Measurements from ENCODE around the gene MMP17. TPM values are rescaled to one million over a fixed set of nuclear protein-coding genes. Genes with fewer than 3 reads are reported as not detected.

The MMP17 gene
- total RNA-seq, 1 donor: 5.0 TPM

- Histone ChIP-seq H3K9me3 (ENCODE audit: low read depth, low read length) (no peaks in the 10 kb centered on the region), H3K27me3 (ENCODE audit: insufficient read depth, low read length) (peaks cover 12% of the 10 kb centered on the region), H3K4me3 (ENCODE audit: low read length) (no peak overlapping the region), H3K4me1 (ENCODE audit: insufficient read depth, low read length) (peaks cover 30% of the 10 kb centered on the region)
These were observed 4.4 kb downstream of the MMP17 start for GRCh38 chr12:131832321-131833231.

DNA sequence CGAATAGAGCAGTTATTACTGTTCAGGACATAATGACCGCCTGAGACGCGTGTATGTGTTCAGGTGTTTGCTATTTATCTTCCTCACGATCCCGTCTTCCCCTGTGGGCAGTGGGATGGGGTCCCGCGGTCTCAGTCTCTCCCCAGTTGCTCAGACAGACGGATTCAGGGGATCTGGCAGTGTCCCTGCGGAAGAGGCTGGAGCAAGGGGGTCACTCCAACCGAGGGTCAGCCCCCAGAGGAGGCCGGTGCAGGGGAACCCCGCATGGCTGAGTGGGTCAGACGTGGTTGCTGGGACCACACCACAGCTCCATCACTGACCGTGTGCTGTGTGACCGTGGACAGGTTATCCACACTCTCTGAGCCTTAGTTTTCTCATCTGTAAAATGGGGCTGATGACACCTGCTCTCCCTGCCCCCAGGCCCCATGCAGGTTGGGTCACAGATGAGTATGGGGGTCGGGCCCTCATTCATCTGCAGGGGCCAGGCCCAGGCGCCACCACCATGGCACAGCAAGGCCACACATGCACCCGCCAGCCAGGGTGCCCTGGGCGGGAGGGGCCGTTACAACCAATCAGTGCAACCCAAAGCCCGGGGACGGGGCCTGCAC is 5.2 kb downstream of the MMP17 start:
- peaks cover 12% of the 10 kb centered on the region for H3K27me3 ChIP-seq (ENCODE audit: insufficient read depth, low read length)
- peaks cover 29% of the 10 kb centered on the region for H3K4me1 ChIP-seq (ENCODE audit: insufficient read depth, low read length)
- H3K9me3 ChIP-seq (ENCODE audit: low read depth, low read length): no peaks in the 10 kb centered on the region
- no peak overlapping the region for H3K4me3 ChIP-seq (ENCODE audit: low read length)

- Histone ChIP-seq H3K4me3 (ENCODE audit: low read length) (no peak overlapping the region), H3K9me3 (ENCODE audit: low read depth, low read length) (no peaks in the 10 kb centered on the region), H3K4me1 (ENCODE audit: insufficient read depth, low read length) (peaks cover 24% of the 10 kb centered on the region), H3K27me3 (ENCODE audit: insufficient read depth, low read length) (peaks cover 12% of the 10 kb centered on the region)
These were observed 5.9 kb downstream of the MMP17 start for GRCh38 chr12:131833896-131834641.

DNA sequence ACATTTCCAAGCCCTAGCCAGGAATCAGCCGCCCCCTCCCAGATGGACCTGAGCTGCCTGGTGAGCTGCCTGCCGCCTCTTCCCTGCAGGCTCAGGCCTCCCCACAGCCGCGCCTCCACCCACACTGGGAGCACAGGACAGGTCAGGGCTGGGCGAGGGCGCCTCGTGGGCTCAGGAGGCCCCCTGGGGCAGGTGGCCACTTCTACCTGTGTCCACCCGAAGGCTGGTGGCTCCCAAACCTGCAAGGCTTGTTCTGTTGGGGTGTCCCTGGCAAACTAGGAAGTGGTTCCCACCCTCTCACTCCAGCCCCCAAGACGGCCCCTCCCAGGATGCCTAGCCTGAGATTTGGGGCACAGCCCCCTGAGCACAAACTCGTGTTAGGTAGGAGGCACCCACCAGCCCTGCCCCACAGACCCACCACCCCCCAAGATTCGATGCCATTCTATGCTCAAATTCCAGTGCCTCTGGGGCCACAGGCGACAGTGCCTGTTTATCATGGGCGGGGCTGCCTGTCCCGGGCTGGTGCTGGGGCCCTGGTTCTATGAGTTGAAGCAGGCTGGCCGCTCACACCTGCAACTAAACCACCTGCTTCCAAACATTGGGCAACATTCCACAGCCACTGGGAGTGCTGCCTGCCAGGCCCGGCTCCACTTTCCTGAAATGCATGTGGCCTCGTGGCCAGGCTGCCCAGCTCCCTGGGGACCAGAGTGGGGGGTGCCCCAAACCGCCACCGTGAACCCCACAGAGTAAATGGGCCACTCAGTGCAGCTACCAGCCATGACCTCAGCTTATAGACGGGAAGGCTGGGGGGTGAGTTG is 6.8 kb downstream of the MMP17 start:
- peaks cover 3% of the 10 kb centered on the region for H3K27me3 ChIP-seq (ENCODE audit: insufficient read depth, low read length)
- peaks cover 14% of the 10 kb centered on the region for H3K4me1 ChIP-seq (ENCODE audit: insufficient read depth, low read length)
- H3K9me3 ChIP-seq (ENCODE audit: low read depth, low read length): no peaks in the 10 kb centered on the region
- no peak overlapping the region for H3K4me3 ChIP-seq (ENCODE audit: low read length)

DNA sequence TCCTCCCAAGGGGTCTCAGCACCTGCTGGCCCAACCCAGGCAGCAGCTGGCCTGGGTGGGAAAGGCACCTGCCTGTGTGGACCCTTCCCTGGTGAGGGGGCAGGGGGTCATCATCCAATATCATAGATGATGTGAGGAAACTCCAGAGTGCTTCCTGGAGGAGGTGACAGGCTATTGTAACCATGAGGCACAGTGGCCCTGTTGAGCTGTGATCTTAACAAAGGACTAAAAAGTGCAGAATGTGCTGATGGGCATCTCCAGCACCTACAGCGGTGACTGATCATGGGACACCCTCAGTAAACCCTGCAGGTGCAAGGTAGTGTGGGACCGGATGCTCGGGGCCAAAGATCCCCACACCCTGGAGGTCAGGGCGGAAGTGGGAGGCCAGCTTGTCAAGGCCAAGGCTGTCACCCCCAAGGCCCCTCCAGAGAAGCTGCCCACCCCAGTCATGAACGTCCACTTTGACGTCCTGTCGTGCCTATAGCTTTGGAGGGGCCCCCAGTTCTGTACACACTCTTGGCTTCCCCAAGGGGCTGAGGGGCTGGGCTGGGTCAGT is 7.5 kb downstream of the MMP17 start:
- Histone ChIP-seq H3K4me3 (ENCODE audit: low read length) (no peak overlapping the region), H3K4me1 (ENCODE audit: insufficient read depth, low read length) (peaks cover 7% of the 10 kb centered on the region), H3K9me3 (ENCODE audit: low read depth, low read length) (no peaks in the 10 kb centered on the region), H3K27me3 (ENCODE audit: insufficient read depth, low read length) (peaks cover 1% of the 10 kb centered on the region)

GRCh38 chr12:131836193-131836592 is 8.0 kb downstream of the MMP17 start:
- H3K4me3 ChIP-seq (ENCODE audit: low read length): no peak overlapping the region
- no peaks in the 10 kb centered on the region for H3K9me3 ChIP-seq (ENCODE audit: low read depth, low read length)

GRCh38 chr12:131836714-131837397 is 8.7 kb downstream of the MMP17 start:
- Histone ChIP-seq H3K27me3 (ENCODE audit: insufficient read depth, low read length) (no peaks in the 10 kb centered on the region), H3K4me1 (ENCODE audit: insufficient read depth, low read length) (no peaks in the 10 kb centered on the region), H3K4me3 (ENCODE audit: low read length) (no peak overlapping the region), H3K9me3 (ENCODE audit: low read depth, low read length) (no peaks in the 10 kb centered on the region)

More at GRCh38 chr12:131836193-131836592, 8.0 kb downstream of the MMP17 start:
- no peaks in the 10 kb centered on the region for H3K27me3 ChIP-seq (ENCODE audit: insufficient read depth, low read length)
- H3K4me1 ChIP-seq (ENCODE audit: insufficient read depth, low read length): peaks cover 3% of the 10 kb centered on the region

DNA sequence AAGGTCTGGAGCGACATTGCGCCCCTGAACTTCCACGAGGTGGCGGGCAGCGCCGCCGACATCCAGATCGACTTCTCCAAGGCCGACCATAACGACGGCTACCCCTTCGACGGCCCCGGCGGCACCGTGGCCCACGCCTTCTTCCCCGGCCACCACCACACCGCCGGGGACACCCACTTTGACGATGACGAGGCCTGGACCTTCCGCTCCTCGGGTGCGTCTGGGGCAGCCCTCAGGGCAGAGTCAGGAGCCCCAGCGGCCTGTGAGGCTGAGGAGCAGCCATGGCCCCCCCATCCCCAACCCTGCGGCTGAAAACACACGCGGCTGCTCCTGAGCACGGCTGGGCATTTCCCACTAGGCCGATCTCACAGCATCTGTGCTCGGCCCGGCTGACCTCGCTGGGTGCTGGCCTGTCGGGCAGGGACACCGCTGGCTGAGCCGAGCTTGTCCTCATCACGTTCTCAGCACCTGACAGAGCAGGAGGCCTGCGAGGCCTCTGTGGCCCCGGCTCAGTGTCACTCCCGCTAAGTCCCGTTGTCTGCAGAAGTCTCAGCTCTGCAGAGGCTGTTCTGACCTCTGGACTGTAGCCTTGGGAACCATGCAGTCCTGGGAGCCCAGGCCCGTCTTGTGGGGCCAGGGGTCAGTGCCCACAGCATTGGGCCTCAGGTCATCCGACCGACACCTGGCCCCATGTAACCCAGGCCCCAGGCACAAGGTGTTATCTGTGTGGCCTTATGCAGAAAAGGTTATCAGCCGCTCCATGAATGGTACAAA is 12.6 kb downstream of the MMP17 start:
- Histone ChIP-seq H3K27me3 (ENCODE audit: insufficient read depth, low read length) (no peaks in the 10 kb centered on the region), H3K4me1 (ENCODE audit: insufficient read depth, low read length) (no peaks in the 10 kb centered on the region), H3K4me3 (ENCODE audit: low read length) (no peak overlapping the region), H3K9me3 (ENCODE audit: low read depth, low read length) (no peaks in the 10 kb centered on the region)

DNA sequence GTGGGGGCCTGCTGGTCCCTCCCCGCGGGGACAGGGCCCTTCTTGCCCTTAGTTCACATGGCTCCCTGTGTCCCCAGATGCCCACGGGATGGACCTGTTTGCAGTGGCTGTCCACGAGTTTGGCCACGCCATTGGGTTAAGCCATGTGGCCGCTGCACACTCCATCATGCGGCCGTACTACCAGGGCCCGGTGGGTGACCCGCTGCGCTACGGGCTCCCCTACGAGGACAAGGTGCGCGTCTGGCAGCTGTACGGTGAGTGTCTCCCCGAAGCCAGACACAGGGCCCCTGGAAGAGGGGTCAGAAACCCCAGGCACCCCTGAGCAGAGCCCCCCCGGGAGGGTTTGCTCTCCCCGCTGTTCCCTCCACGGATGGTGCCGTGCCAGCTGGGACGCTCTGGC is 13.4 kb downstream of the MMP17 start:
- Histone ChIP-seq H3K4me3 (ENCODE audit: low read length) (no peak overlapping the region), H3K27me3 (ENCODE audit: insufficient read depth, low read length) (no peaks in the 10 kb centered on the region), H3K4me1 (ENCODE audit: insufficient read depth, low read length) (no peaks in the 10 kb centered on the region), H3K9me3 (ENCODE audit: low read depth, low read length) (no peaks in the 10 kb centered on the region)

GRCh38 chr12:131842169-131842568 is 14.0 kb downstream of the MMP17 start:
- Histone ChIP-seq H3K4me1 (ENCODE audit: insufficient read depth, low read length) (no peaks in the 10 kb centered on the region), H3K27me3 (ENCODE audit: insufficient read depth, low read length) (no peaks in the 10 kb centered on the region), H3K4me3 (ENCODE audit: low read length) (no peak overlapping the region), H3K9me3 (ENCODE audit: low read depth, low read length) (no peaks in the 10 kb centered on the region)

DNA sequence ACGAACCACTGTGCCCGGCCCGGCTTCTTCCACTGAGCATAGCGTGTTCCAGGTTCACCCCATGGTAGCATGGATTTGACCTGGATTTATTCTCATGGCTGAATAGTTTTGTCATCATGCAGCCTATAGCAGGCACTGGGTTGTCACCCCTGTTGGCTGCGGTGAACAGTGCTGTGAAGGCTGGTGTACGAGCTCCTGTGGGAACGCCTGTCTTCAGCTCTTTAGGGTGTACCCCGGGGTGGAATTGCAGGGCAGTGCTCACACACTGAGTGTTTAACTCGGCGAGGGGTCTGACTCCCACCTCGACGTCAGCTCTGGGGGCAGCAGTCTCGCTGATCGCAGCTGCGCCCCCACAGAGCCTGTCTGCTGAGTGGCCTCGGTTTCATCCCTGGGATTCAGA is 15.3 kb downstream of the MMP17 start:
- no peaks in the 10 kb centered on the region for H3K9me3 ChIP-seq (ENCODE audit: low read depth, low read length)
- no peaks in the 10 kb centered on the region for H3K4me1 ChIP-seq (ENCODE audit: insufficient read depth, low read length)

GRCh38 chr12:131844140-131844539 is 15.9 kb downstream of the MMP17 start:
- H3K27me3 ChIP-seq (ENCODE audit: insufficient read depth, low read length): no peaks in the 10 kb centered on the region
- H3K4me3 ChIP-seq (ENCODE audit: low read length): no peak overlapping the region
- H3K9me3 ChIP-seq (ENCODE audit: low read depth, low read length): no peaks in the 10 kb centered on the region
- no peaks in the 10 kb centered on the region for H3K4me1 ChIP-seq (ENCODE audit: insufficient read depth, low read length)

More for the DNA sequence above, 15.3 kb downstream of the MMP17 start:
- Histone ChIP-seq H3K27me3 (ENCODE audit: insufficient read depth, low read length) (no peaks in the 10 kb centered on the region), H3K4me3 (ENCODE audit: low read length) (no peak overlapping the region)

DNA sequence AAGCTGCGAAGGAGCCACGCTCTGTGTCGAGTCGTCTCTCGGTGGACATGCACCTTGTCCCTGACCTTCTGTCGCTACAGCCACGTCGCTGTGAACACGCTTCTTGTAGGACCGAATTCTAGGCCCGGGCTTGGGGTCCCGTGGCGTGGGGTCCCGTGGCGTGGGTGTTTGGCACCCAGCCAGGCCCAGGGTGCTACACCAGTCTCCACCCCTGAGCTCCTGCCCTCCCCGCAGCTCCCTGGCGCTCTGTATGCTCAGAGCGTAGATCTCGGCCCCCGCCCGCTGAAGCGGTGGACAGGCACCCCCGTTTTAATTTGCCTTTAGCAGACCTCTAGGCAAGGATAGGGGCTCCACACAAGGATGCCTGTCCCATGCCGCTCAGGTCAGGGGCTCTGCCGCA is 16.5 kb downstream of the MMP17 start:
- Histone ChIP-seq H3K9me3 (ENCODE audit: low read depth, low read length) (no peaks in the 10 kb centered on the region), H3K4me1 (ENCODE audit: insufficient read depth, low read length) (no peaks in the 10 kb centered on the region), H3K27me3 (ENCODE audit: insufficient read depth, low read length) (no peaks in the 10 kb centered on the region), H3K4me3 (ENCODE audit: low read length) (no peak overlapping the region)

All from mononuclear cell (primary cell).